Retinal pigment epithelial cell (primary cell): ENCODE measurements around the gene TUBA3E.
"Not testable (repeated sequence)": the region's sequence is repeated elsewhere in the genome, so short reads cannot be mapped to it uniquely, and the experiment has no call there.

Experiments
- DNase-seq: peaks from one replicate; pipeline ENCODE4 v3.0.0-alpha.2; 2010; ENCODE audit warnings: low read depth
- H3K4me3 ChIP-seq: 2 replicates; pipeline ENCODE4 v1.5.1; 2011; ENCODE audit warnings: mild to moderate bottlenecking, low read length, control low read depth, moderate library complexity
- CTCF ChIP-seq: conservative IDR thresholded peaks from 2 replicates; pipeline ENCODE4 v1.5.1; 2011; ENCODE audit warnings: low read depth, low read length, control low read depth, inconsistent platforms

TUBA3E gene

GRCh38 chr2:130181325-130181879 is 16.8 kb downstream of the TUBA3E start, which contains the start of gene SMPD4:
TSS of gene SMPD4 (minus strand) at chr2:130181602. CDS start at chr2:130176592, 5,010 bp downstream.
- peak within 1 kb of the TSS; percentile 87 for H3K4me3 ChIP-seq
- peak; percentile 74 for DNase-seq
- no peak for TF ChIP-seq CTCF

- H3K4me3 ChIP-seq: peak overlapping the region; percentile 87
- DNase-seq: not testable (repeated sequence)
These were observed 17.6 kb downstream of the TUBA3E start for GRCh38 chr2:130180404-130181324.

- DNase-seq, H3K4me3 ChIP-seq: not testable (repeated sequence)
These were observed 23.4 kb downstream of the TUBA3E start for GRCh38 chr2:130174866-130175265.

GRCh38 chr2:130169896-130170295 is 28.3 kb downstream of the TUBA3E start:
- H3K4me3 ChIP-seq: no peak overlapping the region
- TF ChIP-seq CTCF: no peak
- DNase-seq: no peak

- not testable (repeated sequence) for DNase-seq, H3K4me3 ChIP-seq
These were observed 29.1 kb downstream of the TUBA3E start for GRCh38 chr2:130169163-130169562.

GRCh38 chr2:130166611-130167010 is 31.6 kb downstream of the TUBA3E start:
- H3K4me3 ChIP-seq, DNase-seq: not testable (repeated sequence)

- no peak for TF ChIP-seq CTCF
- H3K4me3 ChIP-seq: no peak overlapping the region
- DNase-seq: no peak
These were observed 32.8 kb downstream of the TUBA3E start for GRCh38 chr2:130165293-130166016.

- TF ChIP-seq CTCF: no peak
- DNase-seq: no peak
- H3K4me3 ChIP-seq: no peak overlapping the region
These were observed 35.3 kb downstream of the TUBA3E start for GRCh38 chr2:130162968-130163367.

- H3K4me3 ChIP-seq, DNase-seq: not testable (repeated sequence)
These were observed 35.8 kb downstream of the TUBA3E start for GRCh38 chr2:130162486-130162885.
